GM23338 (cell line): Measurements from ENCODE around the gene KAT6B. TPM values are rescaled to one million over a fixed set of nuclear protein-coding genes. Genes with fewer than 3 reads are reported as not detected.

Source experiments
- ATAC-seq: fragments of 200-7000 bp; cut with Tn5 transposase; 3 replicates; pipeline ENCODE4 v1.9.1; 2020
- DNase-seq: peaks from one replicate; pipeline ENCODE4 v3.0.0-alpha.2; 2015; ENCODE audit warnings: low spot score
- H2AFZ ChIP-seq: fragments of 200-600 bp; sonication (generic); 2 replicates; pipeline ENCODE4 v1.8.0; 2016; ENCODE audit warnings: antibody characterized with exemption, mild to moderate bottlenecking, moderate library complexity
- H3F3A ChIP-seq: fragments of 200-600 bp; sonication (generic); replicated peaks from 2 replicates; pipeline ENCODE4 v1.8.0; 2017; ENCODE audit warnings: antibody characterized with exemption, mixed run types, low read depth
- H3K27ac ChIP-seq: fragments of 200-600 bp; sonication (generic); 2 replicates; pipeline ENCODE4 v1.6.1; 2016; ENCODE audit warnings: low read depth
- H3K27me3 ChIP-seq: fragments of 200-600 bp; sonication (generic); 2 replicates; pipeline ENCODE4 v1.8.0; 2016; ENCODE audit warnings: mild to moderate bottlenecking, mixed run types, moderate library complexity; ENCODE audit not compliant: insufficient read depth
- H3K36me3 ChIP-seq: fragments of 200-600 bp; sonication (generic); 2 replicates; pipeline ENCODE4 v1.8.0; 2016; ENCODE audit warnings: mild to moderate bottlenecking; ENCODE audit not compliant: insufficient read depth
- H3K4me1 ChIP-seq: fragments of 200-600 bp; sonication (generic); 2 replicates; pipeline ENCODE4 v1.8.0; 2016; ENCODE audit warnings: mild to moderate bottlenecking, moderate library complexity; ENCODE audit not compliant: insufficient read depth
- H3K4me2 ChIP-seq: fragments of 200-600 bp; sonication (generic); 2 replicates; pipeline ENCODE4 v1.7.1; 2017; ENCODE audit warnings: mixed run types
- H3K4me3 ChIP-seq: fragments of 200-600 bp; sonication (generic); 2 replicates; pipeline ENCODE4 v1.6.1; 2016; ENCODE audit warnings: mixed run types
- H3K79me2 ChIP-seq: fragments of 200-600 bp; sonication (generic); replicated peaks from 2 replicates; pipeline ENCODE4 v1.8.0; 2017; ENCODE audit warnings: mild to moderate bottlenecking; ENCODE audit not compliant: insufficient read depth
- H3K9me2 ChIP-seq: fragments of 200-600 bp; sonication (generic); 2 replicates; pipeline ENCODE4 v1.8.0; 2017; ENCODE audit not compliant: insufficient read depth
- H4K20me1 ChIP-seq: fragments of 200-600 bp; sonication (generic); replicated peaks from 2 replicates; pipeline ENCODE4 v1.8.0; 2017; ENCODE audit warnings: mild to moderate bottlenecking; ENCODE audit not compliant: insufficient read depth
- H3K27ac Mint-ChIP-seq: 2 replicates; pipeline ENCODE4 v1.8.0; 2020; ENCODE audit warnings: inconsistent platforms, mild to moderate bottlenecking, moderate library complexity, mixed read lengths
- H3K27me3 Mint-ChIP-seq: 3 replicates; pipeline ENCODE4 v1.8.0; 2022; ENCODE audit warnings: low read depth, mild to moderate bottlenecking, moderate library complexity, mixed read lengths, inconsistent platforms; ENCODE audit not compliant: insufficient read depth, poor library complexity
- H3K36me3 Mint-ChIP-seq: 3 replicates; pipeline ENCODE4 v1.8.0; 2021; ENCODE audit warnings: low read depth, mild to moderate bottlenecking, inconsistent platforms, moderate library complexity, mixed read lengths
- H3K4me1 Mint-ChIP-seq: 3 replicates; pipeline ENCODE4 v1.8.0; 2020; ENCODE audit warnings: mild to moderate bottlenecking, inconsistent platforms, mixed read lengths
- H3K4me3 Mint-ChIP-seq: 3 replicates; pipeline ENCODE4 v1.8.0; 2021; ENCODE audit warnings: moderate library complexity, mild to moderate bottlenecking, inconsistent platforms, mixed read lengths
- H3K9me3 Mint-ChIP-seq: 3 replicates; pipeline ENCODE4 v1.8.0; 2020; ENCODE audit warnings: moderate library complexity, mild to moderate bottlenecking, inconsistent platforms, mixed read lengths
- CREB1 ChIP-seq: fragments of 250-450 bp; sonication (Bioruptor Pico); IDR thresholded peaks from 2 replicates; pipeline ENCODE4 v1.5.0; 2020; ENCODE audit warnings: low read depth, mild to moderate bottlenecking, moderate library complexity
- EZH2phosphoT487 ChIP-seq: fragments of 200-600 bp; sonication (generic); IDR thresholded peaks from one replicate; pipeline ENCODE4 v1.8.1; 2018; ENCODE audit warnings: antibody characterized with exemption; ENCODE audit not compliant: unreplicated experiment
- POLR2AphosphoS5 ChIP-seq: IDR thresholded peaks from 2 replicates; pipeline ENCODE4 v1.6.1; 2016; ENCODE audit warnings: antibody characterized with exemption, low read depth
- STAT1 ChIP-seq: IDR thresholded peaks from one replicate; pipeline ENCODE4 v1.6.1; 2016; ENCODE audit warnings: antibody characterized with exemption; ENCODE audit not compliant: unreplicated experiment
- ZNF331 ChIP-seq: fragments of 250-450 bp; sonication (Bioruptor Pico); IDR thresholded peaks from 2 replicates; pipeline ENCODE4 v1.5.0; 2020; ENCODE audit warnings: low read depth, mild to moderate bottlenecking, moderate library complexity
- polyA plus RNA-seq: library from polyadenylated mRNA; unstranded; fragments of >200 nt; fragmentation: Nextera tagmentation; extraction: Ambion mirVana; gene quantifications from 2 replicates; pipeline ENCODE4 v1.2.1, GENCODE V29; 2016
- total RNA-seq: library from RNA; depleted of rRNA; stranded (reverse); fragments of >200 nt; shearing (Covaris generic); gene quantifications from 2 replicates; pipeline ENCODE4 v1.2.3, GENCODE V29; 2014
- TF ChIP-seq, protein P1 (sequence below): fragments of 250-450 bp; sonication (Bioruptor Pico); IDR thresholded peaks from 2 replicates; pipeline ENCODE4 v1.5.0; 2020; ENCODE audit warnings: mild to moderate bottlenecking, moderate library complexity
- TF ChIP-seq, protein P2 (sequence below), 2 experiments: fragments of 200-600 bp in 1 of 2; sonication (generic) in 1 of 2; conservative IDR thresholded peaks; 2 replicates each; pipeline versions ENCODE4 v1.5.1 to v1.6.1; 2016 to 2017; ENCODE audit warnings: antibody characterized with exemption in 2 of 2, low read depth in 2 of 2, mild to moderate bottlenecking in 2 of 2, moderate library complexity in 1 of 2

Gene KAT6B
- total and polyA plus RNA-seq, 2 experiments from 2014 or later = 21.3 to 31.4 TPM

GRCh38 chr10:74994854-74995253 is 168.5 kb downstream of the KAT6B start:
- Histone ChIP-seq H3K79me2 (no peaks in the 10 kb centered on the region), H4K20me1 (no peaks in the 10 kb centered on the region; the same call in 1 of the 2 replicates), H2AFZ (no peak overlapping the region), H3K36me3 (no peaks in the 10 kb centered on the region), H3K27ac (no peak overlapping the region), H3F3A (no peaks in the 10 kb centered on the region), H3K4me3 (no peak overlapping the region), H3K4me2 (no peak overlapping the region), H3K9me2 (no peaks in the 10 kb centered on the region), H3K4me1 (no peaks in the 10 kb centered on the region), H3K27me3 (no peaks in the 10 kb centered on the region)
- Mint-ChIP-seq H3K27ac (no peak overlapping the region), H3K36me3 (peaks cover 7% of the 10 kb centered on the region; the same call in 2 of the 3 replicates), H3K4me1 (no peaks in the 10 kb centered on the region), H3K9me3 (no peaks in the 10 kb centered on the region), H3K27me3 (no peaks in the 10 kb centered on the region), H3K4me3 (no peak overlapping the region)
- TF ChIP-seq, protein P1, sequence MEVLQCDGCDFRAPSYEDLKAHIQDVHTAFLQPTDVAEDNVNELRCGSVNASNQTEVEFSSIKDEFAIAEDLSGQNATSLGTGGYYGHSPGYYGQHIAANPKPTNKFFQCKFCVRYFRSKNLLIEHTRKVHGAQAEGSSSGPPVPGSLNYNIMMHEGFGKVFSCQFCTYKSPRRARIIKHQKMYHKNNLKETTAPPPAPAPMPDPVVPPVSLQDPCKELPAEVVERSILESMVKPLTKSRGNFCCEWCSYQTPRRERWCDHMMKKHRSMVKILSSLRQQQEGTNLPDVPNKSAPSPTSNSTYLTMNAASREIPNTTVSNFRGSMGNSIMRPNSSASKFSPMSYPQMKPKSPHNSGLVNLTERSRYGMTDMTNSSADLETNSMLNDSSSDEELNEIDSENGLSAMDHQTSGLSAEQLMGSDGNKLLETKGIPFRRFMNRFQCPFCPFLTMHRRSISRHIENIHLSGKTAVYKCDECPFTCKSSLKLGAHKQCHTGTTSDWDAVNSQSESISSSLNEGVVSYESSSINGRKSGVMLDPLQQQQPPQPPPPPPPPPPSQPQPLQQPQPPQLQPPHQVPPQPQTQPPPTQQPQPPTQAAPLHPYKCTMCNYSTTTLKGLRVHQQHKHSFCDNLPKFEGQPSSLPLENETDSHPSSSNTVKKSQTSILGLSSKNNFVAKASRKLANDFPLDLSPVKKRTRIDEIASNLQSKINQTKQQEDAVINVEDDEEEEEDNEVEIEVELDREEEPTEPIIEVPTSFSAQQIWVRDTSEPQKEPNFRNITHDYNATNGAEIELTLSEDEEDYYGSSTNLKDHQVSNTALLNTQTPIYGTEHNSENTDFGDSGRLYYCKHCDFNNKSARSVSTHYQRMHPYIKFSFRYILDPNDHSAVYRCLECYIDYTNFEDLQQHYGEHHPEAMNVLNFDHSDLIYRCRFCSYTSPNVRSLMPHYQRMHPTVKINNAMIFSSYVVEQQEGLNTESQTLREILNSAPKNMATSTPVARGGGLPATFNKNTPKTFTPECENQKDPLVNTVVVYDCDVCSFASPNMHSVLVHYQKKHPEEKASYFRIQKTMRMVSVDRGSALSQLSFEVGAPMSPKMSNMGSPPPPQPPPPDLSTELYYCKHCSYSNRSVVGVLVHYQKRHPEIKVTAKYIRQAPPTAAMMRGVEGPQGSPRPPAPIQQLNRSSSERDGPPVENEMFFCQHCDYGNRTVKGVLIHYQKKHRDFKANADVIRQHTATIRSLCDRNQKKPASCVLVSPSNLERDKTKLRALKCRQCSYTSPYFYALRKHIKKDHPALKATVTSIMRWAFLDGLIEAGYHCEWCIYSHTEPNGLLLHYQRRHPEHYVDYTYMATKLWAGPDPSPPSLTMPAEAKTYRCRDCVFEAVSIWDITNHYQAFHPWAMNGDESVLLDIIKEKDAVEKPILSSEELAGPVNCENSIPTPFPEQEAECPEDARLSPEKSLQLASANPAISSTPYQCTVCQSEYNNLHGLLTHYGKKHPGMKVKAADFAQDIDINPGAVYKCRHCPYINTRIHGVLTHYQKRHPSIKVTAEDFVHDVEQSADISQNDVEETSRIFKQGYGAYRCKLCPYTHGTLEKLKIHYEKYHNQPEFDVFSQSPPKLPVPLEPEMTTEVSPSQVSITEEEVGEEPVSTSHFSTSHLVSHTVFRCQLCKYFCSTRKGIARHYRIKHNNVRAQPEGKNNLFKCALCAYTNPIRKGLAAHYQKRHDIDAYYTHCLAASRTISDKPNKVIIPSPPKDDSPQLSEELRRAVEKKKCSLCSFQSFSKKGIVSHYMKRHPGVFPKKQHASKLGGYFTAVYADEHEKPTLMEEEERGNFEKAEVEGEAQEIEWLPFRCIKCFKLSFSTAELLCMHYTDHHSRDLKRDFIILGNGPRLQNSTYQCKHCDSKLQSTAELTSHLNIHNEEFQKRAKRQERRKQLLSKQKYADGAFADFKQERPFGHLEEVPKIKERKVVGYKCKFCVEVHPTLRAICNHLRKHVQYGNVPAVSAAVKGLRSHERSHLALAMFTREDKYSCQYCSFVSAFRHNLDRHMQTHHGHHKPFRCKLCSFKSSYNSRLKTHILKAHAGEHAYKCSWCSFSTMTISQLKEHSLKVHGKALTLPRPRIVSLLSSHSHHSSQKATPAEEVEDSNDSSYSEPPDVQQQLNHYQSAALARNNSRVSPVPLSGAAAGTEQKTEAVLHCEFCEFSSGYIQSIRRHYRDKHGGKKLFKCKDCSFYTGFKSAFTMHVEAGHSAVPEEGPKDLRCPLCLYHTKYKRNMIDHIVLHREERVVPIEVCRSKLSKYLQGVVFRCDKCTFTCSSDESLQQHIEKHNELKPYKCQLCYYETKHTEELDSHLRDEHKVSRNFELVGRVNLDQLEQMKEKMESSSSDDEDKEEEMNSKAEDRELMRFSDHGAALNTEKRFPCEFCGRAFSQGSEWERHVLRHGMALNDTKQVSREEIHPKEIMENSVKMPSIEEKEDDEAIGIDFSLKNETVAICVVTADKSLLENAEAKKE (CRISPR knock-in tag) = no peak
- no peak for TF ChIP-seq STAT1
- no peak for TF ChIP-seq CREB1 (CRISPR knock-in tag)
- TF ChIP-seq ZNF331 = no peak
- TF ChIP-seq POLR2AphosphoS5 = no peak
- no peak for TF ChIP-seq EZH2phosphoT487
- ATAC-seq (no peak), DNase-seq (no peak)

DNA sequence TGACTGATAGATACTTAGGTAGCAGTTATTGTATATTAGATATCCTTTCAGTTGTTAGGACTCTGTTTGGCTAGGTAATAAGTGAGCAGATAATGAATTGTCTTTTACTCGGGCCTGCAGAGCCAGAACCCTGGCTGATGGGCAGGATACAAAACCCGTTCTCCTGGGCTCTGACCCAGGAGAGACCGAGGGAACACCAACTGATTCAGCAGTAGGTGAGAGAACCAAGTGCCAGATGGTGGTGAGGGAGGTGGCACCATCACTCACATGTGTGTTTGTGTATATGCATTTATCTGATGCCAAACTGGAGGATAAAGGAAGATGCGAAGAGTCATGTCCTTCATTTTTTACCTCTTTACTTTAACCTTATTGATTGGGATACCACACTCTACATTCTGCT is 169.4 kb downstream of the KAT6B start:
- no peak overlapping the region for H3K4me3 Mint-ChIP-seq
- H3K79me2 ChIP-seq = no peaks in the 10 kb centered on the region
- DNase-seq (no peak), ATAC-seq (no peak)
- H3K27me3 ChIP-seq = no peaks in the 10 kb centered on the region
- H3K36me3 ChIP-seq = no peaks in the 10 kb centered on the region
- H3K4me2 ChIP-seq = no peak overlapping the region
- no peaks in the 10 kb centered on the region for H3K4me1 ChIP-seq
- no peaks in the 10 kb centered on the region for H3K9me2 ChIP-seq
- H3K4me1 Mint-ChIP-seq = peaks cover 3% of the 10 kb centered on the region; the same call in 2 of the 3 replicates
- H3K4me3 ChIP-seq = no peak overlapping the region
- H3K36me3 Mint-ChIP-seq = peaks cover 7% of the 10 kb centered on the region; the same call in 2 of the 3 replicates
- H4K20me1 ChIP-seq = no peaks in the 10 kb centered on the region; the same call in 1 of the 2 replicates
- no peaks in the 10 kb centered on the region for H3F3A ChIP-seq
- H2AFZ ChIP-seq = no peak overlapping the region
- H3K27me3 Mint-ChIP-seq = no peaks in the 10 kb centered on the region
- no peak overlapping the region for H3K27ac ChIP-seq
- no peaks in the 10 kb centered on the region for H3K9me3 Mint-ChIP-seq
- no peak overlapping the region for H3K27ac Mint-ChIP-seq
- TF ChIP-seq, protein P2, sequence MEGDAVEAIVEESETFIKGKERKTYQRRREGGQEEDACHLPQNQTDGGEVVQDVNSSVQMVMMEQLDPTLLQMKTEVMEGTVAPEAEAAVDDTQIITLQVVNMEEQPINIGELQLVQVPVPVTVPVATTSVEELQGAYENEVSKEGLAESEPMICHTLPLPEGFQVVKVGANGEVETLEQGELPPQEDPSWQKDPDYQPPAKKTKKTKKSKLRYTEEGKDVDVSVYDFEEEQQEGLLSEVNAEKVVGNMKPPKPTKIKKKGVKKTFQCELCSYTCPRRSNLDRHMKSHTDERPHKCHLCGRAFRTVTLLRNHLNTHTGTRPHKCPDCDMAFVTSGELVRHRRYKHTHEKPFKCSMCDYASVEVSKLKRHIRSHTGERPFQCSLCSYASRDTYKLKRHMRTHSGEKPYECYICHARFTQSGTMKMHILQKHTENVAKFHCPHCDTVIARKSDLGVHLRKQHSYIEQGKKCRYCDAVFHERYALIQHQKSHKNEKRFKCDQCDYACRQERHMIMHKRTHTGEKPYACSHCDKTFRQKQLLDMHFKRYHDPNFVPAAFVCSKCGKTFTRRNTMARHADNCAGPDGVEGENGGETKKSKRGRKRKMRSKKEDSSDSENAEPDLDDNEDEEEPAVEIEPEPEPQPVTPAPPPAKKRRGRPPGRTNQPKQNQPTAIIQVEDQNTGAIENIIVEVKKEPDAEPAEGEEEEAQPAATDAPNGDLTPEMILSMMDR (conservative IDR thresholded peaks at IDR 0.05; ENCODE audit: low read depth in 2 of 2) = no peak
